Measurements from ENCODE around the gene ELANE. TPM values are rescaled to one million over a fixed set of nuclear protein-coding genes. Genes with fewer than 3 reads are reported as not detected.

The ELANE gene
- total RNA-seq, 3 donors from 2014 or later (not counting 1 experiment from before 2014, with no cell fraction given), result 1.7 to 1.8 TPM; not detected in 1

DNA sequence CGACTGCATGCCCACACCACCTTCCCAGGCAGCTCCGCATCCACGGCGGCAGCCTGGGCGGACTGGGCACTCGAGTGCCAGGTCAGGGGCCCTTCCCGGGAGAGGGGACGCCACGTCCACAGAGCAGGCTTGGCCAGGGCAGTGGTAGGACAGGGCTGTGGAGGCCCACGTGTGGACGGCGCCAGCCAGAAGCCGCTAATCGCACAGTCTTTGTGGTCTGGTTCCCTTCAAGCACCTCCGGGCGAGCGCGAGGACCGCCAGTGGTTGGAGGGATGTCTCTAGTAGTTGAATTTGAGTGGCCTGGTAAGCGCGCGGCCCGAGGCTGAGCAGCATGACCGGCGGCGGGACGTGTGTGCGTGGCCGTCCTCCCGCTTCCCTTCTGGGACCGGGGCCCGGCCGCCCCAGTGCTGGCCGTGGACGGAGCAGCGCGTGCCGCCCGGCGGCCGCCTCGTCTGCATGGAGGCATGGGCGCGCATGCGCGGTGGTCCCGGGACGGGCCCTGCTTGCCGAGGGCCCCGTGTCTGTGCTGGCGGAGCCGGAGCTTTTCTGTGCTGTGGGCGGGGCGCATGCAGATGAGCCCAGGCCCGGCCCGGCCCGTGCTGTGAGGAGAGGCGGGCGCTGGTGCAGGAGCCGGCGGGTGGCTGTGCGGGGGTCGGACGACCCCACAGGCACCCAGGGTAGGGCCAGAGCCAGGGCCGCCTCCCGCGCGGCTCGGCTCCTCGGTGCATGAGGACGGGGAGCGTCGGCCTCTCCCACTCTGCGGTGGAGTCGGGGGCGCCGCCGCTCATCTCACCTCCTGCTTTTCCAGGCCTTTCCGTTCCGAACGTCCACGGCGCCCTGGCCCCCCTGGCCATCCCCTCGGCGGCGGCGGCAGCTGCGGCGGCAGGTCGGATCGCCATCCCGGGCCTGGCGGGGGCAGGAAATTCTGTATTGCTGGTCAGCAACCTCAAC lies 46.2 kb upstream of the ELANE start:
- peak in 1 of 2 donors; percentile 12 for DNase-seq
- no peak overlapping the region for H3K27ac ChIP-seq (ENCODE audit: low read length)

DNA sequence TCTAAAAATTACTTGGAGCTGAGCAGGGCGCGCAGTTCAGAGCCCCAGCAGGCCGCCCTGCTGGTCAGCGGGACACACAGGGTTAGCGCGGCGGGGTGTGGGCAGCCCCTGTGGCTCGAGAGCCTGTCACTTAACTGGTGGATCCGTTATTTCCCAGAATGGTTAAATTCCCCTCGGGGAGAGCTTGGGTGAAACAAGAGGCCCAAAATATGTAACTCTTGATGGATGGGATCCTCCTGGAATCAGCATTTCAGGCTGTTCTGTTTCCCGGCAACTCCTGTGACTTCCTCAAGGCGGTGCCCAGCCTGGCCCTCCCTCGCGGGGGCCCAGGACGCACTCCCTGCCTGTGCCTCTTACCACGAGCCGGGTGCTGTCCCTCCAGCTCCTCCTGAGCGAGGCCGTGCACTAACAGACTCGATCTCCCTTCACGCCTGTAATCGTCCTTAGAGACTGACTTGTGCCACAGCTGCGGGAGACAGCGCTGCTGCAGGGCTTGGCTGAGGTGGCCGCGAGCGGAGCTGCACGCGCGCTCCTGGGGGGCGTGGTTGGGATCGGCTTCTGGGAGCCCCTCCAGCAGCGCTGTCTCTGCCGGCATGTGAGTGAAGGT lies 45.2 kb upstream of the ELANE start:
- Histone ChIP-seq H3K4me3 (ENCODE audit: low read length) (no peak overlapping the region), H3K27me3 (ENCODE audit: control insufficient read depth, insufficient read depth, low read length) (no peaks in the 10 kb centered on the region), H3K36me3 (ENCODE audit: control insufficient read depth, insufficient read depth, low read length) (peaks cover 76% of the 10 kb centered on the region), H3K27ac (ENCODE audit: low read length) (no peak overlapping the region), H3K9me3 (ENCODE audit: control insufficient read depth, insufficient read depth, low read length) (no peaks in the 10 kb centered on the region), H3K4me1 (ENCODE audit: control insufficient read depth, insufficient read depth, low read length) (peaks cover 14% of the 10 kb centered on the region)
- peaks cover 8% of the 10 kb centered on the region for H3K36me3 Mint-ChIP-seq
- TF ChIP-seq, protein P1, sequence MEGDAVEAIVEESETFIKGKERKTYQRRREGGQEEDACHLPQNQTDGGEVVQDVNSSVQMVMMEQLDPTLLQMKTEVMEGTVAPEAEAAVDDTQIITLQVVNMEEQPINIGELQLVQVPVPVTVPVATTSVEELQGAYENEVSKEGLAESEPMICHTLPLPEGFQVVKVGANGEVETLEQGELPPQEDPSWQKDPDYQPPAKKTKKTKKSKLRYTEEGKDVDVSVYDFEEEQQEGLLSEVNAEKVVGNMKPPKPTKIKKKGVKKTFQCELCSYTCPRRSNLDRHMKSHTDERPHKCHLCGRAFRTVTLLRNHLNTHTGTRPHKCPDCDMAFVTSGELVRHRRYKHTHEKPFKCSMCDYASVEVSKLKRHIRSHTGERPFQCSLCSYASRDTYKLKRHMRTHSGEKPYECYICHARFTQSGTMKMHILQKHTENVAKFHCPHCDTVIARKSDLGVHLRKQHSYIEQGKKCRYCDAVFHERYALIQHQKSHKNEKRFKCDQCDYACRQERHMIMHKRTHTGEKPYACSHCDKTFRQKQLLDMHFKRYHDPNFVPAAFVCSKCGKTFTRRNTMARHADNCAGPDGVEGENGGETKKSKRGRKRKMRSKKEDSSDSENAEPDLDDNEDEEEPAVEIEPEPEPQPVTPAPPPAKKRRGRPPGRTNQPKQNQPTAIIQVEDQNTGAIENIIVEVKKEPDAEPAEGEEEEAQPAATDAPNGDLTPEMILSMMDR (IDR thresholded peaks at IDR 0.05), result no peak
- 94% methylated on average over 34 of the region's 34 CpGs for WGBS (ENCODE audit: insufficient coverage)
- H3K9me3 Mint-ChIP-seq, result no peaks in the 10 kb centered on the region
- no peaks in the 10 kb centered on the region for H3K27me3 Mint-ChIP-seq (ENCODE audit: low read depth in 2 of 2)
- DNase-seq (no peak), ATAC-seq (no peak)
- H3K4me3 Mint-ChIP-seq, result no peak overlapping the region
- H3K4me1 Mint-ChIP-seq, result peaks cover 21% of the 10 kb centered on the region in 2 donors
- intact Hi-C loops (cut with micrococcal nuclease), result no loop called here
- peak overlapping the region; percentile 34 to 59 for H3K27ac Mint-ChIP-seq

More for the DNA sequence above, 46.2 kb upstream of the ELANE start:
- Histone ChIP-seq H3K9me3 (ENCODE audit: control insufficient read depth, insufficient read depth, low read length) (no peaks in the 10 kb centered on the region), H3K4me1 (ENCODE audit: control insufficient read depth, insufficient read depth, low read length) (peaks cover 24% of the 10 kb centered on the region), H3K27me3 (ENCODE audit: control insufficient read depth, insufficient read depth, low read length) (no peaks in the 10 kb centered on the region), H3K4me3 (ENCODE audit: low read length) (no peak overlapping the region), H3K36me3 (ENCODE audit: control insufficient read depth, insufficient read depth, low read length) (peaks cover 70% of the 10 kb centered on the region)
- peak in 1 of 3 donors; percentile 9 for ATAC-seq
- H3K4me3 Mint-ChIP-seq, result no peak overlapping the region
- intact Hi-C loops (cut with micrococcal nuclease), result no loop called here
- no peak overlapping the region for H3K27ac Mint-ChIP-seq
- TF ChIP-seq, protein P1 (IDR thresholded peaks at IDR 0.05), result no peak
- peaks cover 8% of the 10 kb centered on the region for H3K36me3 Mint-ChIP-seq
- H3K4me1 Mint-ChIP-seq, result peaks cover 30% of the 10 kb centered on the region in 2 donors
- H3K27me3 Mint-ChIP-seq (ENCODE audit: low read depth in 2 of 2), result no peaks in the 10 kb centered on the region
- no peaks in the 10 kb centered on the region for H3K9me3 Mint-ChIP-seq
- WGBS (ENCODE audit: insufficient coverage), result 96% methylated on average over 93 of the region's 93 CpGs

DNA sequence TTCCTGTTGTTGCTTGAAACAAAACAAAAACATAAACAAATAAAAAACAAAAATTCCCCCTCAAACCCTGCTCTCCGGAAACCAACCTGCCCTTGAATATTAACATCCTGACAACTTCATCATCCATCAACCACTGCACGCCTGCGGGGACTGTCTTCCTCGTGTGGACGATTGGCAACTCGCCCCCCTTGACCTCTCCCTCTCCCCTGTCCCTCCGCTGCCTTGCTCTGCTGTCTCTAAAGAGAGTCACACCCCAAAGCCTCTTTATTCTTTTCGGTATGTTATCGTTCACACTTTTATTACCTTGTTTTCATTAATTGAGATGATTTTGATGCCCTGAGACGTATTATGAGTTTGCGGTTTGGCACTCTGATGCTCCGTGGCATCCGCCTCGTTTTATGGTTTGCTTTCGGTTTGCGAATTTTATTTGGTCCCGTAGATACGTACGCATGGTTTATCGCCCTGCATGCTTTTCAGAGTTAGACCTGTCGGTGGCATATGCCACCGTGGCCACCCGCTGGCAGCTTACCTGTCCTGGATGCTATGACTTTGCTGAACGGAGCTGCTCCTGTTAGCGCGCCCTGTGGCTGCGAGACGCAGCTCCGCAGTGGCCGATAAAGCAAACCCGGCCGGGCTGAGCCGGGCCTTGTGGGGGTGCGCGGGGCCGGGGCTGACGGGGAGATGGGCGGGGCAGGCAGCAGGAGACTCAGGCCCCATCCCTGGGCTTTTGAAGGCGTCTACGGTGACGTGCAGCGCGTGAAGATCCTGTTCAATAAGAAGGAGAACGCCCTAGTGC lies 44.3 kb upstream of the ELANE start:
- no peaks in the 10 kb centered on the region for H3K9me3 ChIP-seq (ENCODE audit: control insufficient read depth, insufficient read depth, low read length)
- H3K4me1 Mint-ChIP-seq, result peaks cover 12% of the 10 kb centered on the region in 2 donors
- H3K4me1 ChIP-seq (ENCODE audit: control insufficient read depth, insufficient read depth, low read length), result peaks cover 5% of the 10 kb centered on the region
- DNase-seq (no peak), ATAC-seq (no peak)
- H3K9me3 Mint-ChIP-seq, result no peaks in the 10 kb centered on the region
- no peaks in the 10 kb centered on the region for H3K27me3 Mint-ChIP-seq (ENCODE audit: low read depth in 2 of 2)
- TF ChIP-seq, protein P1 (IDR thresholded peaks at IDR 0.05), result no peak
- intact Hi-C loops (cut with micrococcal nuclease), result no loop called here
- peaks cover 8% of the 10 kb centered on the region for H3K36me3 Mint-ChIP-seq
- peaks cover 78% of the 10 kb centered on the region for H3K36me3 ChIP-seq (ENCODE audit: control insufficient read depth, insufficient read depth, low read length)
- peak overlapping the region; percentile 34 to 59 for H3K27ac Mint-ChIP-seq
- no peak overlapping the region for H3K27ac ChIP-seq (ENCODE audit: low read length)
- no peak overlapping the region for H3K4me3 ChIP-seq (ENCODE audit: low read length)
- no peaks in the 10 kb centered on the region for H3K27me3 ChIP-seq (ENCODE audit: control insufficient read depth, insufficient read depth, low read length)
- no peak overlapping the region for H3K4me3 Mint-ChIP-seq
- WGBS (ENCODE audit: insufficient coverage), result 95% methylated on average over 44 of the region's 44 CpGs

Measured in natural killer cell (primary cell).